SK-N-SH treated with all-trans-retinoic acid at 6 μM for 48 hours (cell line): Measurements from ENCODE around the gene SPEM2.

Experiments used
- ATAC-seq: fragments of 200-7000 bp; cut with Tn5 transposase; 3 replicates; pipeline ENCODE4 v1.9.1; 2020; ENCODE audit warnings: mild to moderate bottlenecking, moderate library complexity
- ARNTL ChIP-seq: fragments of 450-650 bp; formaldehyde crosslinking; IDR thresholded peaks from 2 replicates; pipeline ENCODE4 v1.5.0; 2020; ENCODE audit warnings: low read depth, mild to moderate bottlenecking, moderate library complexity, borderline replicate concordance
- BACH2 ChIP-seq: fragments of 250-450 bp; sonication (Bioruptor Pico); IDR thresholded peaks from 2 replicates; pipeline ENCODE4 v1.9.0; 2021; ENCODE audit warnings: mild to moderate bottlenecking, borderline replicate concordance
- CREB5 ChIP-seq: fragments of 250-450 bp; sonication (Bioruptor Pico); IDR thresholded peaks from 2 replicates; pipeline ENCODE4 v1.5.1; 2020; ENCODE audit warnings: low read depth, mild to moderate bottlenecking, moderate library complexity
- CSDC2 ChIP-seq: fragments of 250-450 bp; sonication (Bioruptor Pico); IDR thresholded peaks from 2 replicates; pipeline ENCODE4 v1.5.0; 2020; ENCODE audit warnings: mild to moderate bottlenecking, moderate library complexity
- ESRRG ChIP-seq: fragments of 250-450 bp; sonication (Bioruptor Pico); IDR thresholded peaks from 2 replicates; pipeline ENCODE4 v1.6.1; 2021; ENCODE audit warnings: mild to moderate bottlenecking
- GLIS3 ChIP-seq: fragments of 250-450 bp; sonication (Bioruptor Pico); IDR thresholded peaks from 2 replicates; pipeline ENCODE4 v1.5.0; 2020; ENCODE audit warnings: mild to moderate bottlenecking, moderate library complexity
- OSR1 ChIP-seq: fragments of 250-450 bp; sonication (Bioruptor Pico); IDR thresholded peaks from 2 replicates; pipeline ENCODE4 v1.8.0; 2022; ENCODE audit warnings: moderate library complexity, mild to moderate bottlenecking, inconsistent platforms
- PATZ1 ChIP-seq: fragments of 250-450 bp; sonication (Bioruptor Pico); IDR thresholded peaks from 2 replicates; pipeline ENCODE4 v1.8.0; 2020; ENCODE audit warnings: mild to moderate bottlenecking, moderate library complexity, borderline replicate concordance
- POU6F1 ChIP-seq: fragments of 250-450 bp; sonication (Bioruptor Pico); IDR thresholded peaks from 2 replicates; pipeline ENCODE4 v1.8.0; 2021; ENCODE audit warnings: low read depth, mild to moderate bottlenecking, moderate library complexity, borderline replicate concordance
- PPARA ChIP-seq: fragments of 250-450 bp; sonication (Bioruptor Pico); IDR thresholded peaks from 2 replicates; pipeline ENCODE4 v1.5.0; 2020; ENCODE audit warnings: mild to moderate bottlenecking, borderline replicate concordance
- RARB ChIP-seq: fragments of 250-450 bp; sonication (Bioruptor Pico); IDR thresholded peaks from 2 replicates; pipeline ENCODE4 v1.8.0; 2021; ENCODE audit warnings: mild to moderate bottlenecking, moderate library complexity
- TCF4 ChIP-seq: fragments of 250-450 bp; sonication (Bioruptor Pico); IDR thresholded peaks from 2 replicates; pipeline ENCODE4 v1.8.0; 2021; ENCODE audit warnings: mild to moderate bottlenecking, moderate library complexity, borderline replicate concordance
- ZC3H10 ChIP-seq: fragments of 250-450 bp; sonication (Bioruptor Pico); IDR thresholded peaks from 2 replicates; pipeline ENCODE4 v1.5.1; 2021; ENCODE audit warnings: mild to moderate bottlenecking, moderate library complexity
- ZFP3 ChIP-seq: fragments of 250-450 bp; sonication (Bioruptor Pico); IDR thresholded peaks from 2 replicates; pipeline ENCODE4 v1.5.0; 2020; ENCODE audit warnings: mild to moderate bottlenecking, moderate library complexity
- ZFP30 ChIP-seq: fragments of 450-650 bp; formaldehyde crosslinking; IDR thresholded peaks from 2 replicates; pipeline ENCODE4 v1.5.0; 2022; ENCODE audit warnings: mild to moderate bottlenecking, moderate library complexity
- ZNF565 ChIP-seq: fragments of 450-650 bp; formaldehyde crosslinking; conservative IDR thresholded peaks from 2 replicates; pipeline ENCODE4 v1.5.0; 2020; ENCODE audit warnings: low read depth, mild to moderate bottlenecking, moderate library complexity
- ZNF70 ChIP-seq: fragments of 450-650 bp; formaldehyde crosslinking; IDR thresholded peaks from 2 replicates; pipeline ENCODE4 v1.5.0; 2020; ENCODE audit warnings: mild to moderate bottlenecking, moderate library complexity
- ZNF8 ChIP-seq: fragments of 450-650 bp; formaldehyde crosslinking; IDR thresholded peaks from 2 replicates; pipeline ENCODE4 v1.5.0; 2020; ENCODE audit warnings: mild to moderate bottlenecking, moderate library complexity
- TF ChIP-seq, protein P1 (sequence below): fragments of 250-450 bp; sonication (Bioruptor Pico); IDR thresholded peaks from 2 replicates; pipeline ENCODE4 v1.5.0; 2020; ENCODE audit warnings: mild to moderate bottlenecking, moderate library complexity

Gene SPEM2

DNA sequence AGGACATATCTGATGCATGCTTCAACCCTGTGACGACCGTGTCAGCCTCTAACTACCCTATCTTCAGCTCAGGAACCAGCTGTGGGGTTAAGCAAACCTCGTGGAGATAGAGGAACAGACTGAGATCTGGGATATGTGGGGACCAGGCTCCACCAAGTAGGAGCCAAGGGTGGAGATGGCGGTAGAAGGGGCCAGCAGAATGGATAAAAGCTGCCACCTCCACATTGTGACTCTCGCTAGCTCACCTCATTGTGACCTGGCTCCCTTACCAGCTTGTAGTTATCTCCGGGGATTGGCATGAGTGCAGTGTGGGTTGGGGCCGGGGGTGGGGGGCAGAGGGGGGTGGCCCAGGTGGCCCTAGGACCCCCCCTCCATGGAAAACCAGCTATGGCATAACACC, at the start of gene SPEM2:
TSS of gene SPEM2 (plus strand) at position 301 of the 400 bp plus-strand sequence. CDS start at position 374, 73 bp downstream.
- ATAC-seq = no peak
- TF ChIP-seq PATZ1 (no peak), ZFP3 (CRISPR knock-in tag) (no peak), ZNF8 (CRISPR knock-in tag) (no peak), ZNF565 (CRISPR knock-in tag) (no peak), ZC3H10 (no peak), BACH2 (CRISPR knock-in tag) (no peak), RARB (no peak), ESRRG (CRISPR knock-in tag) (no peak)
- TF ChIP-seq, protein P1, sequence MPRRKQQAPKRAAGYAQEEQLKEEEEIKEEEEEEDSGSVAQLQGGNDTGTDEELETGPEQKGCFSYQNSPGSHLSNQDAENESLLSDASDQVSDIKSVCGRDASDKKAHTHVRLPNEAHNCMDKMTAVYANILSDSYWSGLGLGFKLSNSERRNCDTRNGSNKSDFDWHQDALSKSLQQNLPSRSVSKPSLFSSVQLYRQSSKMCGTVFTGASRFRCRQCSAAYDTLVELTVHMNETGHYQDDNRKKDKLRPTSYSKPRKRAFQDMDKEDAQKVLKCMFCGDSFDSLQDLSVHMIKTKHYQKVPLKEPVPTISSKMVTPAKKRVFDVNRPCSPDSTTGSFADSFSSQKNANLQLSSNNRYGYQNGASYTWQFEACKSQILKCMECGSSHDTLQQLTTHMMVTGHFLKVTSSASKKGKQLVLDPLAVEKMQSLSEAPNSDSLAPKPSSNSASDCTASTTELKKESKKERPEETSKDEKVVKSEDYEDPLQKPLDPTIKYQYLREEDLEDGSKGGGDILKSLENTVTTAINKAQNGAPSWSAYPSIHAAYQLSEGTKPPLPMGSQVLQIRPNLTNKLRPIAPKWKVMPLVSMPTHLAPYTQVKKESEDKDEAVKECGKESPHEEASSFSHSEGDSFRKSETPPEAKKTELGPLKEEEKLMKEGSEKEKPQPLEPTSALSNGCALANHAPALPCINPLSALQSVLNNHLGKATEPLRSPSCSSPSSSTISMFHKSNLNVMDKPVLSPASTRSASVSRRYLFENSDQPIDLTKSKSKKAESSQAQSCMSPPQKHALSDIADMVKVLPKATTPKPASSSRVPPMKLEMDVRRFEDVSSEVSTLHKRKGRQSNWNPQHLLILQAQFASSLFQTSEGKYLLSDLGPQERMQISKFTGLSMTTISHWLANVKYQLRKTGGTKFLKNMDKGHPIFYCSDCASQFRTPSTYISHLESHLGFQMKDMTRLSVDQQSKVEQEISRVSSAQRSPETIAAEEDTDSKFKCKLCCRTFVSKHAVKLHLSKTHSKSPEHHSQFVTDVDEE (CRISPR knock-in tag) = no peak
- TF ChIP-seq, all 23 proteins: peak for 0

DNA sequence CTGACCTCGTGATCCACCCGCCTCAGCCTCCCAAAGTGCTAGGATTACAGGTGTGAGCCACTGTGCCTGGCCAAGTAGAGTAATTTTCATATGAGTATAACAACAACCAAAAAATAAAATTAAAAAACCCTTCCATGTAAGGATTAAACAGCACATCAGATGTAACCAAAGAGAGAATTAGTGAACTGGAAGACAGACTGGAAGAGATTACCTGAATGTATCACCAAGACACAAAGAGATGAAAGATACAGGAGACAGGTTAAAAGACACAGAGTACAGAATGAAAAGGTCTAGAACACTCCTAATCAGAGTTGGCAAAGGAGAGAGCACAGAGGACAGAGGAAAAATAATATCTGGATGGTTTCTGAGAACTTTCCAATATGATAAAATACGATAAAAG, 46.3 kb upstream of the SPEM2 start:
- TF ChIP-seq TCF4 (no peak), ZFP30 (CRISPR knock-in tag) (peak; percentile 98)
- ATAC-seq = no peak

DNA sequence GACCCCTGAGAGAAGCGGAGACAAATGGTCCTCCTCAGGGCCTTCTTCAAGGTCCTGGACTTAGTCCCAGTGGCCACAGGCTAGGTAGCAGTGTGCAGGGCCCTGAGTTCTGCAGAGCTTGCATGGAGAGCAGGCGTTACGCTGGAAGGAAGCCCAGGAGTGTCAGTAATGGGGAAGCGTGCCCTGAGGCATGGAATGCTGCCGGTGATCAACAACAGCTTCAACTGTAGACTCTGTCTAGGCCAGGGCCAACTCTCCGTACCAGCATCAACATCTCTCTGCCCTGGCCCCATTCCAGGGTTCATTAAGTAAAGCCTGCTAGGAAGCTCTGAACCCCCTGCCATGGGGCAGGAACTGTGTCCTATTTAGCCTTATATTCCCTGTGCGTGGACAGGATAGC, 45.1 kb upstream of the SPEM2 start:
- ATAC-seq = no peak
- TF ChIP-seq ZC3H10 (no peak), OSR1 (CRISPR knock-in tag) (no peak), ARNTL (no peak), ZFP30 (CRISPR knock-in tag) (no peak), CREB5 (CRISPR knock-in tag) (no peak), CSDC2 (no peak), ZNF70 (CRISPR knock-in tag) (no peak), TCF4 (no peak), GLIS3 (CRISPR knock-in tag) (no peak), ZFP3 (CRISPR knock-in tag) (no peak), ESRRG (CRISPR knock-in tag) (no peak), PPARA (CRISPR knock-in tag) (no peak)
- TF ChIP-seq, all 23 proteins: peak for 0

- TF ChIP-seq ZNF8 (CRISPR knock-in tag) (no peak), POU6F1 (CRISPR knock-in tag) (no peak), OSR1 (CRISPR knock-in tag) (no peak), PPARA (CRISPR knock-in tag) (no peak), ZFP3 (CRISPR knock-in tag) (no peak)
- TF ChIP-seq, all 23 proteins: peak for 0
- ATAC-seq = peak; percentile 12; the same call in 2 of the 3 replicates
Observed at GRCh38 chr17:7380855-7381683, 44.3 kb upstream of the SPEM2 start, which contains the start of gene TNK1. TSS of gene TNK1 (plus strand) at chr17:7381089. CDS start at chr17:7382927, 1,838 bp downstream.
